Astrocyte (in vitro differentiated cells and primary cell): ENCODE data around the gene CD82.

ENCODE experiments used
- EZH2 ChIP-seq: IDR thresholded peaks from 2 replicates; pipeline ENCODE4 v1.6.1; 2012; ENCODE audit warnings: mild to moderate bottlenecking, low read length, inconsistent platforms; ENCODE audit not compliant: insufficient read depth
- TF ChIP-seq, protein P1 (sequence below): IDR thresholded peaks from 2 replicates; pipeline ENCODE4 v1.5.1; 2011; ENCODE audit warnings: low read depth, mild to moderate bottlenecking, inconsistent platforms, low read length, moderate library complexity; ENCODE audit not compliant: insufficient read depth

DNA sequence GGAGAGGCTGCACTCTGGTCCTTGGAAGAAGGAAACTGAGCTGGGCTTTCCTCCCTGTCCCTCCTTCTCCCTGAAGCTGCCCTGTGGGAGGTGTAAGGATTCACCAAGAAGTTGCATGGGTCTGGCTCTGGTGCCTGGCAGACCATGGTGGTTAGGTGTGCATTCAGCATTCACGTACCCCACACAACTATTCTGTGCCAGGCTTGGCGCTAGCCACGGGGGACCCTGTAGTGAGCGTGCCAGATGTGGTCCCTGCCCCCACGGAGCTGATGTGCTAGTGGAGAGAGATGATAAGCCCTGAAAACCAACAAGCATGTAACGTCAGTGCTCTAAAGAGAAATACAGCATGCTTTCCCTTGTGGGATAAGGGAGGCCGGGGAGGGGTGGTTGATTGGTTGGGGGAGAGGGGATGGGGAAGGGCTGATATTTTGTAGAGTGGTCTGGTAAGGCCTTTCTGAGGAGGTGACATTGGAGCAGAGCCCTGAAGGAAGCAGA is 48.9 kb downstream of the CD82 start:
- TF ChIP-seq, protein P1, sequence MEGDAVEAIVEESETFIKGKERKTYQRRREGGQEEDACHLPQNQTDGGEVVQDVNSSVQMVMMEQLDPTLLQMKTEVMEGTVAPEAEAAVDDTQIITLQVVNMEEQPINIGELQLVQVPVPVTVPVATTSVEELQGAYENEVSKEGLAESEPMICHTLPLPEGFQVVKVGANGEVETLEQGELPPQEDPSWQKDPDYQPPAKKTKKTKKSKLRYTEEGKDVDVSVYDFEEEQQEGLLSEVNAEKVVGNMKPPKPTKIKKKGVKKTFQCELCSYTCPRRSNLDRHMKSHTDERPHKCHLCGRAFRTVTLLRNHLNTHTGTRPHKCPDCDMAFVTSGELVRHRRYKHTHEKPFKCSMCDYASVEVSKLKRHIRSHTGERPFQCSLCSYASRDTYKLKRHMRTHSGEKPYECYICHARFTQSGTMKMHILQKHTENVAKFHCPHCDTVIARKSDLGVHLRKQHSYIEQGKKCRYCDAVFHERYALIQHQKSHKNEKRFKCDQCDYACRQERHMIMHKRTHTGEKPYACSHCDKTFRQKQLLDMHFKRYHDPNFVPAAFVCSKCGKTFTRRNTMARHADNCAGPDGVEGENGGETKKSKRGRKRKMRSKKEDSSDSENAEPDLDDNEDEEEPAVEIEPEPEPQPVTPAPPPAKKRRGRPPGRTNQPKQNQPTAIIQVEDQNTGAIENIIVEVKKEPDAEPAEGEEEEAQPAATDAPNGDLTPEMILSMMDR, result no peak
- TF ChIP-seq EZH2, result no peak
